Activated CD4-positive, alpha-beta T cell treated with anti-CD3 and anti-CD28 coated beads, Interleukin-2, amount 50 U/mL, for 48 hours (primary cell): ENCODE results near the gene HDAC2.

Experiments
- DNase-seq, 2 experiments: peaks; one replicate each; pipeline ENCODE4 v3.0.0-alpha.2; 2020

The HDAC2 gene

DNA sequence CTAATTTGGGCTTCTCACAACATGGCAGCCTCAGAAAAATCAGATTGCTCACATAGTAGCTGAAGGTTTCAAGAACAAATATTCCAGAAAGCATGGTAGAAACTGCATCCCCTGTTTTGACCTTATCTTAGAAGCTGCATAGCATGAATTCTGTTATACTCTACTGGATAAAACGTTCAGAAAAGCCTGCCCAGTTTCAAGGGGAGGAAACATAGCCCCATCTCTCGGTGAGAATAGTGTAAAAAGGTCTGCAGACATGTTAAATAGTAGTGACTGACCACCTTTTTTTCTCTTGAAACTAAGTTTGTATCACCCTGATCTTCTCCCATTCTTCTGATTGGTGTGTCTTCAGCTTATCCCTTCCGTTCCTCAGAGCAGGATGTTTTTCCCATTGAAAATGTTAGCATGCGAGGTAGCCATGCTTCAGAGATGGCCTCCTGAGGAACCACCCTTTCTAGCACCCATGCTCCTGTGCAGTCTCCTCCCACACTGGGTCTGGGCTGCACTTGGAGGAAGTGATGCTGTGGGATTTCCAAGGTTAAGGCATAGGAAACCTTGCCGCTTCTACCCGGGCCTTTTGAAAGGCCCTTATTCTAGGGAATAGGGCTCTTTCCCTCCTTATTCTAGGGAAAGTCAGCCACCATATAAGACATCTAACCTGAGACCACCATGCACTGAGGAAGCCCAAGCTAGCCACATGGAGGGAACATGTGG, 63.7 kb downstream of the HDAC2 start:
- DNase-seq = no peak

DNA sequence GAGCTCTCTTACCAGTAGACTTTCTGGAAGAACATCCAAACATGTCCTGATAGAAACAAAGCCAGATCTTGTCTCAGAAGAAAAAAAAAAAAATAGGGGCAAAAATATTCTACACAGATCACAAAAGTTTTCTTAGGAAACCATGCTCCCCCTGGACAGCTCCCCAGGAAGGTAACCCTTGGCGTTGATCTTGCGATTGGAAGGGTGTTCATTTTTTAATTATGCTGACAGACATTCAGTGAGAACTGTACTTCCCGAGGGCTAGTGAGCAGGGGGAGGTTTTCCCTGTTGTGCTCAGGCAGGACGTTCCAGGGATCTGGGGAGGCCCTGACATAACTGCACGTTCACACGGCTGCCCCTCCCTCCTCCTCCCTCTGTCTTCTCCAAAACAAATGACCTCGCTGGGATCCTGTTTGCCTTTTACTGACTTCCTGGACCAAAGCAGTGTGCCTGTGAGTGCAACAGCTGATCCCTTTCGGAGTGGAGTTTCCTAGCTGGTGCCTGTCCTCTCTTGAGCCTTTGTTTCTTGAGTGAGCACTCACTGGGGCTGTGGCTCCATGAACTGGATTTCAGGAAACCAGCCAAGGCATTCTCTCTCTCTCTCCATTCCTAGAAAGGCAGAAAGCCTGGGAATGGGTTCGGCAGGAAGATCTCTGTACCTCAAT, 67.2 kb downstream of the HDAC2 start:
- no peak for DNase-seq

DNA sequence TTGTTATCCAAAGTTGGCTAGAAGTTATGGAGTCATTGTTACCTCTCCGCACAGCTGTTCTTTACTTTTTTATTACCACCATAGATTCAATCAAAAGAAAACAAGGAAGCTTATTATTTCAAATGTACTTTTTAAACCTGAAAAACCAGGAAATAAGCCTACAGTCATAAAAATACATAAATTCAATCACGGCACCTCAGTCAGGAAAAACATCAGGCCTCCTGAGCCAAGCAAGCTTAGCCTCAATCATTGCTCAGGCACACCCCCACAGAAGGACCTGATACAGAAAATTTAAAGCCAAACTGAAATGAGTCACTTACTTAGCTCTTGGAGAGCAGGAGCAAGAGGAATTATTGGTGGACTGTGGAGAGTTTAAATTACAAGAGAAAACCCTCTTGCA, 69.5 kb downstream of the HDAC2 start:
- DNase-seq = no peak

DNA sequence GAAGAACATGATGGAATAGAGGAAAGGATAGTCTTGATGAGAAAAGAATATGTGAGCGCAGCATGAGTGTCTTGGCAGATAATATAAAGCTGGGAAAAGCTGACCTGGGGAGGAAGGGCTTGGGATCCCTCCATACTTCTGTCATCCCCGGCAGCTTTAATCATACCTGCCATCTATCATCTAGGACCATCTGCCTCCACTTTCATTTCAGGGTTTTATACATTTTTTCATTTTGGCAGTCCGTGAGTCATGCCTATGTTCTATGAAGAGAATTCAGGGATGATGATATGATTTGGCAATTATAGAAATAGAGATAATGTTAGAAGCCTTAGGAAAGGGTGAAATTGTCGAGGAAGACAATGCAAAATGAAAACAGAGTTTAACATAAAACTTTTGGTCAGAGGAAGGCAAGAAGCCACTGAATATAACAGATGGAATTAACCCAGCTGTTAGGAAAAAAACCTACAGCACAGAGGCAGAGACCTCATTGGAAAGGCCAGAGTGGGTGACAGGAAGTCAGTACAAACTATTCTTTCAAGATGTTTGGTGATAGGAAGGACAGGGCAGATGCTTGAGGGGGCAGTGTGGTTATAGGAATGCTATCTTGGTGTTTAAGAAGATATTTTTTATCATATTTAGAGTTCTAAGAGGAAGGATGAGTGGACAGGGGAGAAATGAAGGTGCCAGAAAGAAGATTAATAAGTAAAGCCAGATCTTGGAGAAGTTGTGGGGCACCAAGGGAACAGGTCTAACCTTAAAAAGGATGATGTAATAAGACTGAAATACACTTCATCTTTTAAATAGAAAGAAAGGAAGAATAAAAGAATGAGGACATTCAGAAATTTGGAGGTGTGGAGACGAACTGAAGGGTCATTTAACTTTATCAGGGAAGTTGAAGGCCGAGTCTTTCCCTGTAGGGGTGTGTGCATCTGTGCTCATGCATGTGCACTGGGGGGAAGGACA, 76.0 kb downstream of the HDAC2 start:
- DNase-seq = no peak

DNA sequence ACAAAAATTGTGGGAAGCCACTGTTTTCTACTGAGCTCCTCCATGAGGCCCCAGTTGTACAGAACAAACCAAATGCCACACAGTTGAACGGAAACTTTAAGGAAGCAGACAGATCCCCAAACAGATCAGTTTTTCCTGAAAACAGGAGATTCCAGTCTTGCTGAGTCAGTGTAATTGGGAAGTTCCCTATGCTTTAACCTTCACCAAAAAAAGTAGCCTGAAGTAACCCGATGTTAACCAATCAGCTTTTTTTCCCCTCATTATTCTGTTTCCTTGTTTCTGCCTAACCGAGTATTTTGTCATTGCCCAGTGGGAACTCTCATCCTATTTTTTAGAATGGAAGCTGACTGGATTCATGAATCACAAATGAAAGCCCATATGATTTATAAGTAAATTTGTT, 77.1 kb downstream of the HDAC2 start:
- no peak for DNase-seq

DNA sequence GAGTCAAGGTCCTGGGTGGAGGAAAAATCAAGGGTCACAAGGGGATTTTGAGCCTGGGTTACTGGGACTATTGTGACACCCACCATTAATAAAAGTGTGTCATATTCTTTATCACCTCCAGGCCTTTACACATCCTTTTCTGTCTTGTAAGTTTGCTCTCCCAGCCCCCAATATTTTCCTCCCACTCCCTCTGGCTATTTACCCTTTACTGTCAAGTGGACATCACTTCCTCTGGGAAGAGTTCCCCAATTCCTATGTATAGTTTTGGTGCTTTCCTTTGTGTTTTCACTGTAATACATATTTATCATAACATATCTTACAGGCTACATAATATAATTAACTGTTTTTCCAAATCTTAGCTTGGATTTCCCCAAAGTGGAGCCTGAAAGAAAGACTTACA, 77.5 kb downstream of the HDAC2 start:
- DNase-seq = no peak

DNA sequence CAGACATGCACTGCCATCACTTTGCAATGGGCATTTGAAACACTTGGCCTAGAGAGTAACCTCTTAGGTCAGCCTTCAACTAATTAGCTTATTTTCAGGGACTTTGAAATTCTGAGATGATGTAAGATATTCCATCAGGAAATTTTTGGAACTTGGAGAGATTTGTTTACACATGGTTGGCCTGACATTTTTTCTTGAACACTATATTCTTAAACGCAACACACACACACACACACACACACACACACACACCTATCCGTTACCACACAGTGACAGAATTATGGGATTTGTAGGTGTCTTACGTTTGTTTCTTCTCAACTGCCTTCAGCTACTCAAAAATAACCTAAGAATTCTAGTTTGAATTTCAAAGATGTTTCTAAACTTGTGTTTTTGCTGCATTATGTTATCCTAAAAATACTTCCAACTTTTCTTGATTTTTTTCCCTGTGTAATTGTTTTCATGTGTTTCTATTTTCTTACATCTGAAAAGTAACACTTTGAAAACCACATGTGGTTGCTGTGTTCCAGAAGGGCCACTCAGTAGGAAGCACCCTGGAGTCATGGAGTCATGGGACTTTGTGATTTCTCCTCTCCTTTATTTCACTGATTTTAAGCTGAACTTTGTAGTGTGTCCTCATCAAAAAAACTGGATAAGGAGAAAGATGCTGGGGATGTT, 81.9 kb downstream of the HDAC2 start:
- DNase-seq = no peak

DNA sequence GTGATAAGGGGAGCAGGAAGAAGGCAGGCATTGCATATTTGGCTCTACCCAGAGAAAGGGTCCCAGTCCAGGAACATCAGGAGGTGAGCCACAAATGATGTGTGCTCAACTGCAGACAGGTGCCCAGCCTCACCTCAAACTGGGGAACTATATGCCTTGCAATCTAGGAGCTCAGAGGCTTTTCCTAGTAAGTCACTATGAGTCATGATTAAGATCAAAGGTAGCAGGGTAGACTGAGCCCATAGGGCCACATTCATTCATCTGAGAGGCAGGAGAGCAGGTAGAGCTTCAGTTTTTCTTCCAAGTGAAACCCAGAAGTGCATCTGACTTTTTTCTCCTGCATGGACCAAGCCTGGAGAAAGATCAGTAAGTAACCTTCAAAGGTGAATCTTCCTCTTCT, 82.5 kb downstream of the HDAC2 start:
- DNase-seq = no peak

DNA sequence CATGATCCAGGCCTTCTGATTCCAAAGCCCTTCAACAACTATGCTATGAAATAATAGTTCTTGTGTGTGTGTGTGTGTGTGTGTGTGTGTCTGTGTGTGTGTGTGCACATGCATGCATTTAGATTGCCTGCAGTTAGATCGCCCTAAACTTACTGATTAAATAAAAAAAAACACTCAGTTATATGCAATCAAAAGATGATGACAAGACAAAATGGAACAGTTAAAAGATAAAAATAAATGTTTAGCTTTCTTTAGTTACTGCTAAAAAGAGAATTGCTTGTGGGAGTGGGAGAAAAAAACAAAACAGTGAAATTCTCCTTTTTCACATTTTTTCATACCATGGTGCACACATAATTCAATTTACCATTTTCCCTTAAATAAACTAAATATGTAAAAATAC, 84.4 kb downstream of the HDAC2 start:
- DNase-seq = no peak

DNA sequence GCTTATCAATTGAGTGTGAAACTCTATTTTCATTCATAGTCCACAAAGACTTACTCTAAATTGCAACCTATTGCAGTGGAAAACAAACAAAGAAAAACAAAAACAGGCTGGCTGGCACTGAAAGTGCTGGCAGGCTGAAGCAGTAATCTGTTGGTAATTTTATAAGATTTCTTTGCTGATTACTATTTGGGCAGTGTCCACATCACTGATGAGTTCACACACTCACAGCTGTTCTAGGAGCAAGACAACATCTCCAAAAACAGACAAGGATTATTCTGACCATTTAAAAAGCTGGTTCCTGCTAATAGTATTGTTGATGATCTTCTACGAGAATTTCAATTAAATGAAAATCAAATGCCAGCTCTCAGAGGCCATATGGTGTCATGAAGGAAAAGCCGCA, 86.9 kb downstream of the HDAC2 start:
- DNase-seq = no peak
